H1 (cell line): ENCODE data around the gene CDC27. TPM values are rescaled to one million over a fixed set of nuclear protein-coding genes. Genes with fewer than 3 reads are reported as not detected.

Experiments used
- CTCF ChIA-PET: fragments of 300-600 bp; sonication (Branson Sonifier 250); formaldehyde crosslinking; loops from one replicate; lab custom pipeline; 2021; ENCODE audit not compliant: partially characterized antibody; lab: Charles Lee
- POLR2A ChIA-PET: fragments of 300-600 bp; sonication (Branson Sonifier 250); formaldehyde crosslinking; loops from one replicate; lab custom pipeline; 2021; ENCODE audit warnings: inconsistent platforms; ENCODE audit not compliant: partially characterized antibody; lab: Charles Lee
- DNase-seq, 2 experiments: peaks; one replicate each; pipeline versions ENCODE4 v3.0.0 to v3.0.0-alpha.2; 2010 to 2022; ENCODE audit warnings: low spot score in 2 of 2, low read depth in 1 of 2, mixed read lengths in 1 of 2
- FAIRE-seq: peaks from 2 replicates; lab custom pipeline; 2011; peaks lifted over from hg19 to GRCh38; lab: Jason Lieb, UNC
- H2AFZ ChIP-seq: 2 replicates; pipeline ENCODE4 v1.8.1; 2012; ENCODE audit warnings: low read length, inconsistent platforms
- H2AK5ac ChIP-seq: 2 replicates; pipeline ENCODE4 v1.6.1; 2013; ENCODE audit warnings: low read depth, low read length
- H2BK120ac ChIP-seq: replicated peaks from 2 replicates; pipeline ENCODE3; 2013; ENCODE audit warnings: low read depth, low read length, inconsistent platforms
- H2BK12ac ChIP-seq: 2 replicates; pipeline ENCODE4 v1.6.1; 2013; ENCODE audit warnings: low read depth, low read length
- H2BK15ac ChIP-seq: 2 replicates; pipeline ENCODE4 v1.6.1; 2013; ENCODE audit warnings: low read length
- H2BK20ac ChIP-seq: 2 replicates; pipeline ENCODE4 v1.6.1; 2013; ENCODE audit warnings: low read length
- H2BK5ac ChIP-seq: 2 replicates; pipeline ENCODE4 v1.6.1; 2013; ENCODE audit warnings: low read depth, low read length
- H3K14ac ChIP-seq: 2 replicates; pipeline ENCODE4 v1.6.1; 2013; ENCODE audit warnings: inconsistent platforms; ENCODE audit not compliant: insufficient read length
- H3K18ac ChIP-seq: 2 replicates; pipeline ENCODE4 v1.6.1; 2013; ENCODE audit warnings: low read length; ENCODE audit errors: extremely low read depth
- H3K23ac ChIP-seq: 2 replicates; pipeline ENCODE4 v1.6.1; 2013; ENCODE audit warnings: inconsistent platforms; ENCODE audit not compliant: insufficient read length
- H3K23me2 ChIP-seq: 2 replicates; pipeline ENCODE4 v1.6.1; 2013; ENCODE audit warnings: low read depth, low read length
- H3K27ac ChIP-seq: 2 replicates; pipeline ENCODE4 v1.6.1; 2011; ENCODE audit warnings: low read depth, low read length, inconsistent platforms
- H3K27me3 ChIP-seq, 4 experiments: replicated peaks in 1 of 4; 1 replicate in 1 of 4; 2 replicates in 3 of 4; pipeline versions ENCODE4 v1.6.1 to v1.8.1; 2011 to 2013; ENCODE audit warnings: low read length in 3 of 4, mild to moderate bottlenecking in 3 of 4, inconsistent platforms in 2 of 4, mixed read lengths in 2 of 4, moderate library complexity in 1 of 4; ENCODE audit not compliant: control insufficient read depth in 3 of 4, insufficient read depth in 3 of 4; ENCODE audit errors: extremely low read depth in 1 of 4
- H3K36me3 ChIP-seq, 4 experiments: 2 replicates each; pipeline versions ENCODE4 v1.6.1 to v1.8.1; 2011 to 2013; ENCODE audit warnings: mild to moderate bottlenecking in 4 of 4, low read length in 3 of 4, moderate library complexity in 2 of 4, control low read depth in 1 of 4, inconsistent platforms in 1 of 4; ENCODE audit not compliant: insufficient read depth in 4 of 4, control insufficient read depth in 2 of 4
- H3K4ac ChIP-seq: replicated peaks from 2 replicates; pipeline ENCODE3; 2013; ENCODE audit warnings: low read length, low read depth, mixed read lengths, inconsistent platforms; ENCODE audit not compliant: insufficient read length
- H3K4me1 ChIP-seq, 4 experiments: replicated peaks in 1 of 4; 1 replicate in 1 of 4; 2 replicates in 3 of 4; pipeline versions ENCODE4 v1.6.1 to v1.8.1; 2011 to 2013; ENCODE audit warnings: low read length in 3 of 4, inconsistent platforms in 2 of 4, mixed read lengths in 1 of 4; ENCODE audit not compliant: insufficient read depth in 4 of 4, control insufficient read depth in 3 of 4
- H3K4me2 ChIP-seq, 2 experiments: 2 replicates each; pipeline versions ENCODE4 v1.6.1 to v1.8.1; 2011 to 2013; ENCODE audit warnings: low read depth in 2 of 2, low read length in 2 of 2, control low read depth in 1 of 2, inconsistent platforms in 1 of 2, mild to moderate bottlenecking in 1 of 2; ENCODE audit not compliant: insufficient read depth in 1 of 2
- H3K4me3 ChIP-seq, 4 experiments: fragments of 200-600, 300-600 bp in 1 of 4; sonication (generic), shearing (Covaris generic), sonication (Bioruptor Twin) in 1 of 4; 2 replicates each; pipeline versions ENCODE4 v1.5.1 to v1.8.1; 2011 to 2016; ENCODE audit warnings: low read length in 4 of 4, low read depth in 3 of 4, control low read depth in 2 of 4, inconsistent platforms in 2 of 4, mild to moderate bottlenecking in 2 of 4, mixed read lengths in 1 of 4, moderate library complexity in 1 of 4; ENCODE audit not compliant: insufficient read depth in 2 of 4; ENCODE audit errors: extremely low read depth in 1 of 4
- H3K56ac ChIP-seq: replicated peaks from 2 replicates; pipeline ENCODE3; 2013; ENCODE audit warnings: low read depth, mild to moderate bottlenecking, mixed read lengths, low read length, inconsistent platforms; ENCODE audit not compliant: insufficient read length
- H3K79me1 ChIP-seq: 2 replicates; pipeline ENCODE4 v1.6.1; 2013; ENCODE audit warnings: low read depth, low read length, control low read depth
- H3K79me2 ChIP-seq, 2 experiments: 2 replicates each; pipeline versions ENCODE4 v1.6.1 to v1.8.1; 2012 to 2013; ENCODE audit warnings: low read length in 2 of 2, mild to moderate bottlenecking in 2 of 2, inconsistent platforms in 1 of 2; ENCODE audit not compliant: insufficient read depth in 2 of 2, control insufficient read depth in 1 of 2
- H3K9ac ChIP-seq, 4 experiments: replicated peaks in 1 of 4; 1 replicate in 1 of 4; 2 replicates in 3 of 4; pipeline versions ENCODE4 v1.6.1 to v1.8.1; 2011 to 2013; ENCODE audit warnings: low read depth in 3 of 4, low read length in 3 of 4, control low read depth in 2 of 4, mild to moderate bottlenecking in 2 of 4, moderate library complexity in 2 of 4, inconsistent platforms in 1 of 4; ENCODE audit errors: extremely low read depth in 1 of 4
- H3K9me3 ChIP-seq, 2 experiments: 2 replicates each; pipeline versions ENCODE4 v1.6.1 to v1.8.1; 2012 to 2013; ENCODE audit warnings: mild to moderate bottlenecking in 2 of 2, moderate library complexity in 2 of 2, control low read depth in 1 of 2, inconsistent platforms in 1 of 2, low read depth in 1 of 2, low read length in 1 of 2, mixed read lengths in 1 of 2; ENCODE audit not compliant: insufficient read depth in 2 of 2
- H4K20me1 ChIP-seq, 2 experiments: replicated peaks in 1 of 2; 2 replicates each; pipeline versions ENCODE3 to v1.8.1; 2011 to 2013; ENCODE audit warnings: inconsistent platforms in 2 of 2, low read length in 2 of 2, mild to moderate bottlenecking in 1 of 2; ENCODE audit not compliant: insufficient read depth in 2 of 2, control insufficient read depth in 1 of 2
- H4K5ac ChIP-seq: 2 replicates; pipeline ENCODE4 v1.6.1; 2013; ENCODE audit warnings: low read length, low read depth, mixed read lengths, inconsistent platforms; ENCODE audit not compliant: insufficient read length
- H4K8ac ChIP-seq: 2 replicates; pipeline ENCODE4 v1.8.0; 2013; ENCODE audit warnings: mild to moderate bottlenecking, moderate library complexity, low read length, inconsistent platforms; ENCODE audit not compliant: insufficient read depth; ENCODE audit errors: extremely low read depth
- H4K91ac ChIP-seq: replicated peaks from 2 replicates; pipeline ENCODE3; 2013; ENCODE audit warnings: low read length, mixed read lengths, inconsistent platforms; ENCODE audit not compliant: insufficient read length
- BRCA1 ChIP-seq: IDR thresholded peaks from 2 replicates; pipeline ENCODE4 v1.6.1; 2012; ENCODE audit warnings: low read depth, low read length, improper control_type of control experiment
- CEBPB ChIP-seq: IDR thresholded peaks from 2 replicates; pipeline ENCODE4 v1.6.1; 2012; ENCODE audit warnings: low read depth, low read length
- E2F6 ChIP-seq: IDR thresholded peaks from 2 replicates; pipeline ENCODE4 v1.6.1; 2012; ENCODE audit warnings: inconsistent platforms
- NRF1 ChIP-seq: IDR thresholded peaks from 2 replicates; pipeline ENCODE4 v1.6.1; 2011; ENCODE audit warnings: mild to moderate bottlenecking, low read depth, low read length, improper control_type of control experiment
- RBBP5 ChIP-seq: IDR thresholded peaks from 2 replicates; pipeline ENCODE4 v1.7.1; 2012; ENCODE audit warnings: low read depth, mild to moderate bottlenecking, inconsistent platforms, low read length, moderate library complexity, borderline replicate concordance
- SUZ12 ChIP-seq: fragments of 200-600 bp; sonication (generic); IDR thresholded peaks from 2 replicates; pipeline ENCODE4 v1.6.1; 2012; ENCODE audit warnings: mild to moderate bottlenecking, inconsistent platforms, low read length, moderate library complexity, mixed read lengths
- TBP ChIP-seq: IDR thresholded peaks from 2 replicates; pipeline ENCODE4 v1.6.1; 2011; ENCODE audit warnings: low read depth, low read length, improper control_type of control experiment
- YY1 ChIP-seq: IDR thresholded peaks from 2 replicates; pipeline ENCODE4 v1.6.1; 2011; ENCODE audit warnings: low read depth, mild to moderate bottlenecking, low read length
- WGBS, 2 experiments: shearing (Covaris generic) in 1 of 2; methylation state at CpG; one replicate each; pipeline versions ENCODE4 v1.1.6 to v1.1.7; 2013 to 2015; ENCODE audit warnings: low lambda C conversion rate in 2 of 2, mixed read lengths in 2 of 2, inconsistent platforms in 1 of 2, low coverage in 1 of 2, missing lambda C conversion rate in 1 of 2; ENCODE audit not compliant: insufficient replicate concordance in 2 of 2, insufficient coverage in 1 of 2, insufficient read length in 1 of 2; ENCODE audit errors: extremely low coverage in 1 of 2, missing lambda C conversion rate in 1 of 2; 5-methylcytosine and 5-hydroxymethylcytosine counted together
- polyA plus RNA-seq, 7 experiments: library from polyadenylated mRNA; depleted of rRNA in 3 of 7; stranded (reverse) in 5 of 7; unstranded in 2 of 7; fragments of >200 nt in 5 of 7; fragments of 200-250 nt in 2 of 7; gene quantifications; 1 replicate in 5 of 7; 2 replicates in 1 of 7; 4 replicates in 1 of 7; pipeline versions ENCODE4 v1.2.1 to v1.2.3, GENCODE V29; 2011 to 2013; ENCODE audit warnings: missing spikeins in 2 of 7, mixed read lengths in 2 of 7
- total RNA-seq: library from RNA; stranded (reverse); fragmentation: NEBNext Ultra II Directional; extraction: Animal tissue kit (Norgen Biotek cat#: 25700); gene quantifications from 2 replicates; pipeline ENCODE4 v1.2.1, GENCODE V29; 2021

CDC27 gene
- total and polyA plus RNA-seq, 2 of the 8 experiments (the other 6 are each of a cell fraction or from before 2014, with no cell fraction given) = 41.9 to 87.5 TPM

- DNase-seq = no peak
- no peak overlapping the region for H3K23ac ChIP-seq
- H4K5ac ChIP-seq = no peak overlapping the region
- H4K20me1 ChIP-seq = no peaks in the 10 kb centered on the region
- no peaks in the 10 kb centered on the region for H3K9me3 ChIP-seq
- H2BK12ac ChIP-seq = no peak overlapping the region
- no peak overlapping the region for H2BK5ac ChIP-seq
- no peak overlapping the region for H3K56ac ChIP-seq
- 86% methylated on average over 2 of the region's 2 CpGs; no CpG with 5 or more reads in 1 of the 2 experiments for whole genome bisulfite sequencing, 2 experiments
- no peak overlapping the region for H2BK120ac ChIP-seq
- H3K79me2 ChIP-seq = no peaks in the 10 kb centered on the region
- no peaks in the 10 kb centered on the region for H3K4me1 ChIP-seq
- H4K91ac ChIP-seq = no peak overlapping the region
- H2AFZ ChIP-seq = no peak overlapping the region; the same call in 1 of the 2 replicates
- no peak overlapping the region for H3K18ac ChIP-seq
- H3K23me2 ChIP-seq = no peaks in the 10 kb centered on the region
- no peak overlapping the region for H2BK20ac ChIP-seq
- H3K4me2 ChIP-seq = no peak overlapping the region
- H3K14ac ChIP-seq = no peak overlapping the region
- H3K36me3 ChIP-seq = no peaks in the 10 kb centered on the region
- H3K4me3 ChIP-seq = no peak overlapping the region
- TF ChIP-seq E2F6 (no peak), NRF1 (no peak), CEBPB (no peak), BRCA1 (no peak), RBBP5 (no peak), YY1 (no peak), TBP (no peak), SUZ12 (no peak)
- TF ChIP-seq, all 59 proteins: peak for 0
- H3K27ac ChIP-seq = no peak overlapping the region
- no peak overlapping the region for H4K8ac ChIP-seq
- H3K9ac ChIP-seq = no peak overlapping the region; a peak in 1 of 7 replicates
- H2BK15ac ChIP-seq = no peak overlapping the region
- no peak for FAIRE-seq
- no peaks in the 10 kb centered on the region for H3K79me1 ChIP-seq
- CTCF ChIA-PET = interaction anchor here (1.0 to 6.6 kb wide), 2 partner anchors 25 to 78 kb away, joined by 3 to 39 read pairs; no protein-coding TSS in a partner anchor
- POLR2A ChIA-PET = interaction anchor here (0.9 kb wide), 1 partner anchor 413 kb away, joined by 3 read pairs; the partner anchor contains the start of gene KPNB1
- no peak overlapping the region for H3K4ac ChIP-seq
- H3K27me3 ChIP-seq = no peaks in the 10 kb centered on the region
- no peak overlapping the region for H2AK5ac ChIP-seq
Measured at GRCh38 chr17:47235923-47236322, 46.8 kb upstream of the CDC27 start.
